Activated CD4-positive, alpha-beta T cell treated with anti-CD3 and anti-CD28 coated beads, Interleukin-2, amount 50 U/mL, for 48 hours (primary cell): ENCODE measurements around the gene LCLAT1.
"Not testable (repeated sequence)": the region's sequence is repeated elsewhere in the genome, so short reads cannot be mapped to it uniquely, and the experiment has no call there.

Source experiments
- DNase-seq, 2 experiments: peaks; one replicate each; pipeline ENCODE4 v3.0.0-alpha.2; 2020

LCLAT1 gene

GRCh38 chr2:30612371-30612770 lies 165.3 kb downstream of the LCLAT1 start:
- no peak for DNase-seq

GRCh38 chr2:30613001-30613400 lies 166.0 kb downstream of the LCLAT1 start:
- no peak for DNase-seq

GRCh38 chr2:30614227-30614626 lies 167.2 kb downstream of the LCLAT1 start:
- DNase-seq = not testable (repeated sequence)

DNA sequence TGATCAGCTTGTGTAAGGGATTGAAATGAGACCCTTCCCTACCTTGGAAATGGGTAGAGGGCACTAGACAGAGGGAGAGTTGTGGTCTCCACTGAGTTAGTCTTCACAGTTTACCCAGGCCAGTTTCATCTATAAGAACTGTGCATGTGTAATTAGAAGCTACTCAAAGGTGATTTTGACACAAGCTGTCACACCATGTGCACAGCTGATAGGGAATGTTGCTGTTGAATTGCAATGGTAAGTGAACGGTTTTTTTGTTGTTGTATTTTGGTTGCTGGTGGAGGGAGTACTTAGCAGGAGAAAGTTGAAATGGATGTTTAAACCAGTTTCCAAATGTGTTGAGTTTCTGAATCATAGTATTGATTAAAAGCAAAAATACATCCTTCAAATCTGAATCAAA lies 168.9 kb downstream of the LCLAT1 start:
- no peak for DNase-seq

GRCh38 chr2:30620102-30620501 lies 173.1 kb downstream of the LCLAT1 start:
- no peak for DNase-seq

- DNase-seq = no peak
These were observed 174.8 kb downstream of the LCLAT1 start for GRCh38 chr2:30621836-30622235.

DNA sequence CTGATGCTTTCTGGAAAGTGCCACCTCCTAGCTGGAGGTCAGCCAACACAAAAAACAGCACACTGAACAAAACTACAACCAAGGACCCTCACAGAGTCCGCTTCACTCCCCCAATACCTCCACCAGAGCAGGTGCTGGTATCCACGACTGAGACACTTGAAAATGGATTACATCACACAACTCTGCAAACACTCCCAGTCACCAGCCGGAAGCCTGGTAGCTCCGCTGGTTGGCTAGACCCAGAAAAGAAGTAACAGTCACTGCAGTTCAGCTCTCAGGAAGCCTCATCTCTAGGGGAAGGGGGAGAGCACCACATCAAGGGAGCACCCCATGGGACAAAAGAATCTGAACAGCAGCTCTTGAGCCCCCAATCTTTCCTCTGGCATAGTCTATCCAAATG lies 175.4 kb downstream of the LCLAT1 start:
- no peak for DNase-seq

DNA sequence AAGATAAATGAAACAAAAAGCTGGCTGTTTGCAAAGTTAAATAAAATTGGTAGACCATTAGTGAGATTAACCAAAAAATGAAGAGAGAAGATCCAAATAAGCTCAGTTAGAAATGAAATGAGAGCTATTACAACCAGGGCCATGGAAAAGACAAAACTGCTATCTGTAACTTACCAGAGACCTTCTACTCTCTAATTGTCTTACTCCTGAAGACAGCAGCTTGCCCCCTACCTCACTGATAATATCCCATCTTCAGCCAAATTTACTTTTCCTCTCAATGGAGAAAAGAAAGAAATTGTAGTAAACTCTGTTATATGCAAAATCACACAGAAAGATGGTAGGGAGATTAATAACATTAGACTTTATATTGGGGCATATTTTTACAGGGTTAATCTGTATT lies 178.2 kb downstream of the LCLAT1 start:
- DNase-seq = no peak

DNA sequence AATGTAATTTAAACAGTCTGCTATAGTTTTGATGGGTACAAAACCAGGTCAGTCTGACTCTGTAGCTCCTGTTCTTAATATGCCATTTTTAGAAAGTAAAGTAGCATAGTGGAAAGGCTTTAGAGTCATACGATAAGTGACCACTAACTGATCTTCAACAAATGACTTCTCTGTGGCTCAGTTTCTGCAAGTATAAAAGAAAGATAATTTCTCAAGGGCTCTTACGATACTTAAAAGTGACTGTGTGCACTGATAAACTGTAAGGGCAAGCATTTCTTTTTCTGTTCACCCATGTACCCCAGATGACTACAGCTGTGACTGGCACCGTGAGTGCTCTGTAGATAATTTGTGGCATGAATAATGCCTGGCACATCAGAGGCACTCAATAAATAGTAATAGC lies 178.7 kb downstream of the LCLAT1 start:
- DNase-seq = no peak

DNA sequence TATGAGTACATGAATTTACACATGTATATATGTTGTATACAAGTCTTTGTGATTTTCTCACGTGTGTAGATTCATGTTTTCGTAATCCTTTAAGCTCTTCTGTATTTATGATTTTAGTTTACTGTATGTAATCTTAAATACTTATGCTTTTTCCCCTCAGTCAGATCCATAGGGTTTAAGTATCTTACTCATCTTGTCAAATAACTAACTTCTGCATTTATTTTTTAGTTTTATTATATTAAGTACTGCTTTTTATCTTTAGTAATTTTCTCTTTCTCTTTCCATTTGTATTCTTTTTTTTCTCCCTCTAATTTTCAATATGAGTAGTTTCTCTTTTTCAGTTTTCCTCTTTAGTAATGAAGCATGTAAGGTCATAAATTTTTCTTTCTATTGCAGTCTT lies 179.4 kb downstream of the LCLAT1 start:
- DNase-seq = no peak

DNA sequence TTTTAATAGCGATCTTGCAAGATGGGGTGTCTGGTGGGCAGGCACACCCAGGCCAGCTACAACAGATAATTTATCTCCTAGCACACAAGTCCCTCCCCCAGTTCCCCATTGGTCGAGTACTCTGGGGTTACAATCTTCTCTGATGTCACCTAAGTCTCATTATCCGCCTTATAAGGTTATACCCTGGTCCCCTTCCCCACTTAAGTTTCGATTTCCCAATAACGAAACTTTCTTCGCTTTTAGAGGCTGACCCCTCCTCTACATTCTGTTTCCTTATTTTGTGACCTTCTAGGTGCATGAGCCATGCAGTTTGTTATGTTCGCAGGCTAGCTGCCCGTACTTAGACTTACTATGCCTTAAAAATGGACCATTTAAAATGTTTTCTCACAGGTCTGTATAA lies 180.1 kb downstream of the LCLAT1 start:
- no peak for DNase-seq

DNA sequence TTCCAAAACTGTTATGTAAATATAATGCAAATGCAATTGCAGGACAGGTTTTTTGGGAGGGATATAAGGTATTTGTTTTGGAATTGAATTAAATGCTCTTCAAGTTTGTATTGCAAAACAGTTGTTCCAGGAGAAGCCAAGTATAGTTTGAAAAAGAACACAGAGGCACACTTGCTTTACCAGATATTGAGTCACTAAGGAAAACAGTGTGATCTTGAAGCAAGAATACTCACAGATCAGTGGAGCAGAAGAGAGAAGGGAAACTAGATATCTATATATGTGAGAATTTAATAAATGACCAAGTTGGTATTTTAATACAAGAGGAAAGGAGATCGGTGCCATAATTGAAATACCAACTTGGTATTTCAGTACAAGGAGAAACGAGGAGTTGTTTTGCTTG lies 181.3 kb downstream of the LCLAT1 start:
- DNase-seq = no peak

- DNase-seq = no peak
These were observed 182.8 kb downstream of the LCLAT1 start for GRCh38 chr2:30629866-30630265.

- no peak for DNase-seq
These were observed 184.1 kb downstream of the LCLAT1 start for GRCh38 chr2:30631051-30631671.

- no peak for DNase-seq
These were observed 186.0 kb downstream of the LCLAT1 start for GRCh38 chr2:30633039-30633438.

- no peak for DNase-seq
These were observed 189.3 kb downstream of the LCLAT1 start for GRCh38 chr2:30636311-30636710.

DNA sequence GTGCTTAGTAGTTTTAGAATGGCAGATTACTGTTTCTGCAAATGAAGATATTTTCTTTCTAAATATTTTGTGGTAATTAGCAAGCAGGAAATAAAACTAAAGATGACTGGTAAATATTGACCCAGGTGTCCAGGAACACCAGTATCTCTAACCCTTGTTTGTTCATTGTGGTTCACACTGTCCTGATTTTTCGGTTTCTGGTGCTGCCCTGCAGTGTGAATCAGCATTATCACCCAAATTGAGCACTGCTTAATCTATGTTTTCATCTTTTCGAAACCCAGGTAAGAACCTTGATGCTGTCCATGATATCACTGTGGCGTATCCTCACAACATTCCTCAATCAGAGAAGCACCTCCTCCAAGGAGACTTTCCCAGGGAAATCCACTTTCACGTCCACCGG lies 192.8 kb downstream of the LCLAT1 start:
- no peak for DNase-seq

DNA sequence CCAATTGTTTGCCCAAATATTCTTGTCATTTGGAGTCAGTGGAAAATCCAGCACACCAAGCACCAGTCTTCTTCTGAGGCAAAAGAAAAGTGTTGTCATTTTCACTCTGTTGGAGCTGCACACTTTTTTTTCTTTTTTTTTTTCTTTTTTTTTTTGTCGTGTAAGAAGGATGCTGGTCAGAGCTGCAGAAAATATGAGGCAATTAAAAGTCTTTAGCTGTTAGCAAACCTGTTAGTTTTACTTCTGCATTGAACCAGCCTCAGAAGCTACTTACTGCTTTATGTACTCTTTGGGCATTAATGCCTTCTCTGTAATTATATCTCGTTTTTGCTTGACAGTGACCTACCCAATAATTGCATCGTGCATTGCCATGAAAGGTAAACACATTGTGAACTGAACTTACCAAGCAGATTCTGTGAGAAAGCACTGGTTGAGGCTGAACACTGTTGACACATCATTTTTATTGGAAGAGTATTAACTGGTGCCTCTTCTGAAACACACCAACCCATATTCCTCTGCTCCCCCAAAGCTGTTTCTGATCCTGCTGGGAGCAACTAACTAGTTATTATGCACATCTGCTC lies 194.8 kb downstream of the LCLAT1 start:
- DNase-seq = no peak

DNA sequence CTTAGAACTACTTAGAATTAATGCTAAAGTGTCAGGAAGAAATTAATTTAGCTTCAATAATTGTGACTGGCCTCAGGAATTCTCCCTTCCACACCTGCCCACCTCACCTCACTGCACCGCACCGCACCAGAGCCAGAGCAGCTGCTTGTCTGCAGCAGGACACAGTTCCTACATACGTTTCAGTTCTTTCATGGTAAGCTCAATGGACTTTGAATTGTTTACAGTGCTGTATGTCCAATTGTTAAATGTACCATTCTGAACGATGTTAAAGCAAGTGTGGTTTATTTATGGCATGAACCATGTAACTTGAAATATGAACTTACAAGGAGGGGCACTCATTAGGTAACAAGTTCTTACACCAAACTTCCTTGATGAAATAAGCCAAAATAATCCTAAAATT lies 196.0 kb downstream of the LCLAT1 start:
- DNase-seq = not testable (repeated sequence)

- DNase-seq = no peak
These were observed 196.6 kb downstream of the LCLAT1 start for GRCh38 chr2:30643674-30644073.

GRCh38 chr2:30645081-30645744 lies 198.2 kb downstream of the LCLAT1 start:
- no peak for DNase-seq

DNA sequence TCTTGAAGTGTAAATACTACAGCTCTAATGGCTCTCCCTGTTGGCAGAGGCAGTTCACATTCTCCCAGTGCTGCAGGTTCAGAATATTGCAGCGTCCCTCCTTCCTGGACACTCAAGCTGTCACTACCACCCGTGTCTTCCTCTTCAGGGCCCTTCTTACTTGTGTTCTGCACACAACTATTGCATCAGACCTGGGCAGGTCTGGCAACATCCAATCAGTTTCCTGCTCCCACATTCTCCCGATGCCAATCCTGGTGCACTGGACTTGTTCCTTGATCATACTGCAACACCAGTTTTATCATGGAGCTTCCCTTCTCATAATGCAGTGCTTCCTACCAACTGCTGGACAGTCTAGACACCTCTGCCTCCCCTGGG lies 198.7 kb downstream of the LCLAT1 start:
- no peak for DNase-seq

GRCh38 chr2:30647752-30648457 lies 200.9 kb downstream of the LCLAT1 start:
- no peak for DNase-seq

GRCh38 chr2:30649278-30649677 lies 202.2 kb downstream of the LCLAT1 start:
- no peak for DNase-seq
